ENCODE measurements around the gene TSHZ1.

GRCh38 chr18:75309564-75309963 is 99.0 kb downstream of the TSHZ1 start:
- TF ChIP-seq CTCF (IDR thresholded peaks at IDR 0.05) (no peak), POLR2A (IDR thresholded peaks at IDR 0.05) (no peak)

Measured in esophagus squamous epithelium (tissue), 4 donors.